CD4-positive, alpha-beta T cell treated with Interleukin-17A for 4 hours (primary cell): ENCODE data around the gene RAP1A.
"Not testable (repeated sequence)": the region's sequence is repeated elsewhere in the genome, so short reads cannot be mapped to it uniquely, and the experiment has no call there.

Experiments used
- DNase-seq: peaks from one replicate; pipeline ENCODE4 v3.0.0-alpha.2; 2020; ENCODE audit warnings: mixed read lengths

RAP1A gene

GRCh38 chr1:111671852-111672251 is 52.3 kb downstream of the RAP1A start:
- DNase-seq: no peak

GRCh38 chr1:111672331-111672730 is 52.7 kb downstream of the RAP1A start:
- DNase-seq: no peak

DNA sequence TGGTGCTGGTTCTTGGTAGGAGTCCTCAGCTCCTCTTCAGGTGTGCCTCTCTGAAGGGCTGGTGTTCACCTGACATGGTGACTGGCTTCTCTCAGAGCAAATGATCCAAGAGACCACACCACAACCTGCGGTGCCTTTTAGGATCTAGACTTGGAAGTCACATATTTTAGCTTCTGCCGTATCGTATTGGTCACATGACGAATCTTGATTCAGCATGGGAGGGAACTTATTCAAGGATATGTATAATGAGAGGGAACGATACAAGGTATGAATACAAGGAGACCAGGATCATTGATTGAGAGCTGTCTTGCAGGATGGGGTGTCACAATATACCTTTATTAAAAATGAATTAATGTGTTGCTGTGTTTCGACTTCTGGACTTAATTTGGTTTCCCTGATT is 58.0 kb downstream of the RAP1A start:
- no peak for DNase-seq

GRCh38 chr1:111679541-111679940 is 60.0 kb downstream of the RAP1A start:
- no peak for DNase-seq

GRCh38 chr1:111680212-111680800 is 60.7 kb downstream of the RAP1A start:
- DNase-seq: not testable (repeated sequence)

DNA sequence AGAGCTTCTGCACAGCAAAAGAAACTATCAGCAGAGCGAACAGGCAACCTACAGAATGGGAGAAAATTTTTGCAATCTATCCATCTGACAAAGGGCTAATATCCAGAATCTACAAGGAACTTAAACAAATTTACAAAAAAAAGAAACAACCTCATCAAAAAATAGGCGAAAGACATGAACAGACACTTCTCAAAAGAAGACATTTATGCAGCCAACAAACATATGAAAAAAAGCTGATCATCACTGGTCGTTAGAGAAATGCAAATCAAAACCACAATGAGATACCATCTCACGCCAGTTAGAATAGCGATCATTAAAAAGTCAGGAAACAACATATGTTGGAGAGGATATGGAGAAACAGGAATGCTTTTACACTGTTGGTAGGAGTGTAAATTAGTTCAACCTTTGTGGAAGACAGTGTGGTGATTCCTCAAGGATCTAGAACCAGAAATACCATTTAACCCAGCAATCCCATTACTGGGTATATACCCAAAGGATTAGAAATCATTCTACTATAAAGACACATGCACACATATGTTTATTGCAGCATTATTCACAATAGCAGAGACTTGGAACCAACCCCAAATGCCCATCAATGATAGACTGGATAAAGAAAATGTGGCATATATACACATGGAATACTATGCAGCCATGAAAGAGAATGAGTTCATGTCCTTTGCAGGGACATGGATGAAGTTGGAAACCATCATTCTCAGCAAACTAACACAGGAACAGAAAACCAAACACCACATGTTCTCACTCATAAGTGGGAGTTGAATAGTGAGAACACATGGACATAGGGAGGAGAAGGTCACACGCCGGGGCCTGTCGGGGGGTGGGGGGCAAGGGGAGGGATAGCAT is 65.9 kb downstream of the RAP1A start:
- not testable (repeated sequence) for DNase-seq

GRCh38 chr1:111690306-111690617 is 70.7 kb downstream of the RAP1A start:
- no peak for DNase-seq

- no peak for DNase-seq
Measured at GRCh38 chr1:111691886-111692285, 72.3 kb downstream of the RAP1A start.

DNA sequence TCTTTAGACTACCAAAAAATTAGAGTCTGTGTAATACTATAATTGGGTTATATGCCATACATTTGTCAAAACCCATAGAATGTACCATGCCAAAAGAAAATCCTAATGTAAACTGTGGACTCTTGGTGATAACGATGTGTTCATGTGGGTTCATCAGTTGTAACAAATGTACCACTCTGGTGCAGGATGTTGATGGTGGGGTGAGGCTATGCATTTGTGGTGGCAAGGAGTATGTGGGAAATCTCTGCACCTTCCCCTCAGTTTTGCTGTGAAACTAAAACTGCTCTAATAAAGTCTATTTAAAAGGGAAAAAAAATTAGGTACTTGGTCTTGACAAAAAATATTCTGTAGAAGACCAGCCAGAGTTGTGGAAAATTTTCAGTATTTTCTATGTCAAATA is 76.2 kb downstream of the RAP1A start:
- no peak for DNase-seq

GRCh38 chr1:111696330-111696729 is 76.7 kb downstream of the RAP1A start:
- DNase-seq: no peak

GRCh38 chr1:111699268-111699667 is 79.7 kb downstream of the RAP1A start:
- no peak for DNase-seq

- DNase-seq: no peak
Measured at GRCh38 chr1:111702504-111703050, 83.0 kb downstream of the RAP1A start.

DNA sequence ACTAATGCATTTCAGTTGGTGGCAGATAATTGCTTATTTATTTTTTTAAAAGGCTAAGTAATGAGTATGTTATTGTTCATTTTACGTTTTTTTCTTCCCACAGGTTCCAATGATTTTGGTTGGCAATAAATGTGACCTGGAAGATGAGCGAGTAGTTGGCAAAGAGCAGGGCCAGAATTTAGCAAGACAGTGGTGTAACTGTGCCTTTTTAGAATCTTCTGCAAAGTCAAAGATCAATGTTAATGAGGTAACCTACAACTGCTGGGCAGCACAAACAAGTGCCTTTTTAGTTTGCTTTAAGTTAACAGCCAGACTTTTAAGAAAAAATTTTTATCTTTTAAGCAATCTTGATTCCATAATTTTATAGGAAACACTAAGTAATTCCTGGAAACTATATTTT is 84.7 kb downstream of the RAP1A start:
- DNase-seq: no peak

- DNase-seq: no peak
Measured at GRCh38 chr1:111704776-111705175, 85.2 kb downstream of the RAP1A start.

GRCh38 chr1:111705841-111706240 is 86.3 kb downstream of the RAP1A start:
- DNase-seq: no peak

GRCh38 chr1:111706921-111707320 is 87.3 kb downstream of the RAP1A start:
- no peak for DNase-seq

DNA sequence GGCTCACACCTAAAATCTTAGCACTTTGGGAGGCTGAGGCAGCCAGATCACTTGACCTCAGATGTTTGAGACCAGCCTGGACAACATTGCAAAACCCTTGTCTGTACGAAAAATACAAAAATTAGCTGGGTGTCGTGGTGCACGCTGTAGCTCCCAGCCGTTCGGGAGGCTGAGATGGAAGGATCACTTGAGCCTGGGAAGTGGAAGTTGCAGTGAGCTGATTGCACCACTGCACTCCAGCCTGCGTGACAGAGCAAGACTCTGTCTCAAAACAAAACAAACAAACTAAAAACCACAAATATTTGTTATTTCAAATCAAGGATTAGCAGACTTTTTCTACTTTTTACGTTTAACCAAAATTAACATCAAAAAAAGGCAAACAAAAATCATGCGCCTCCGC is 88.3 kb downstream of the RAP1A start:
- DNase-seq: no peak

GRCh38 chr1:111709986-111710385 is 90.4 kb downstream of the RAP1A start:
- DNase-seq: no peak

DNA sequence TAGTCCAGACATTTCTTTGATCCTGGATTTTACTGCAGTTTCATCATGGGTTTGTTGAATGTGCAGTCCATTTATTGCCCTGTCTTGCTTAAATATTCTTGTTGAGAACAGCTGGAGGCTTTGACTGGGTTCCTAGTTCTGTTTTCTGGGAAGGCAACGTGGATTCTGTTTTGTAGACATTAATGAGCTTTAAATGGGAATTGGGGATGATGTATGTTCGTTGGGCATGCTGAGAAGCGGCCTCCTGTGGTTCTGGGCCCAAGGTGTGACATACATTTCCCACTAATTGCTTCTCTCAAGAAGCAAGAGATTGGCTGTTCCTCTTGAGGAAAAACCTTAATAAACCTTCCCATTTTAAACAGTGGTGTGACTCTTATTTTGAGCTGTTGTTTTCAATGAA is 96.7 kb downstream of the RAP1A start:
- no peak for DNase-seq

GRCh38 chr1:111717450-111717849 is 97.9 kb downstream of the RAP1A start:
- DNase-seq: no peak

GRCh38 chr1:111719135-111719534 is 99.5 kb downstream of the RAP1A start:
- DNase-seq: no peak

- DNase-seq: no peak
Measured at GRCh38 chr1:111719674-111720132, 100.1 kb downstream of the RAP1A start.

DNA sequence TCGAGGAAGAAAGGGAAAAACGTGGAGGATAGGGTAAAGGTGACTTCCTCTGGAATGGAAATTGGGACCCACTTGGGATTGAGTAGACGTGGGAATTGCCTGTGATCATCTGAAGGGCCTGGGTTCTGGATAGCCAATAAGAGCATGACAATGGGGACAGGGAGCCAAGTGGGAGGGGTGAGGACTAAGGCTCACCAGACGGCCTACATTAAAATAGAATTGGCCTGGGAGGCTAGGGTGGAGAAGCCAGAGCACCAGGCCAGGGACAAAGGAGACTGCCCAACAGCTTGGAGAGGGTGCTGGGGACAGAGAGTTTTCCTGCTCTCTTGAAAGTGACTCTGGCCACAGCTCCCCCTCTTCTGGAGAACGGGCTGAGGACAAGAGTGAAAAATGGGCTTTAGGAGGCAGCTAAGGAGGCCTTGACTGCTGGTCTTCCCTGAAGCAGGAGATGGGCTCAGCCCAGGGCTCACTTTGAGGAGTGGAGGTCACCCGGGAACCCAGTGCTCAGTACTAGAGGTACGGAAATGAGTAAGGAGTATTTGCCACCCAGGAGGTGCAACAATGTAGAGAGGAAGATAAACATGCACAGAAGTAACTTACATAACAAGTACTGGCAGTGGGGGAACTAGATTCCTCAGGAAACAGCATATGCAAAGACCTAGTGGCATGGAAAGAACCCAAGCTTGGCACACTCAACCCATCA is 100.8 kb downstream of the RAP1A start:
- no peak for DNase-seq
